Activated CD4-positive, alpha-beta T cell treated with anti-CD3 and anti-CD28 coated beads for 36 hours (primary cell): Measurements from ENCODE around the gene CRY1. TPM values are rescaled to one million over a fixed set of nuclear protein-coding genes. Genes with fewer than 3 reads are reported as not detected.

Source experiments
- ATAC-seq: fragments of 200-7000 bp; cut with Tn5 transposase; one replicate; pipeline ENCODE4 v1.10.0; 2021; ENCODE audit warnings: mild to moderate bottlenecking, moderate library complexity
- CTCF ChIA-PET: fragments of 350-600 bp; sonication (Branson Sonifier 250); formaldehyde crosslinking; loops from one replicate; lab custom pipeline; 2021; ENCODE audit warnings: antibody characterized with exemption; lab: Charles Lee
- POLR2A ChIA-PET: fragments of 350-600 bp; sonication (Branson Sonifier 250); formaldehyde crosslinking; loops from one replicate; lab custom pipeline; 2021; ENCODE audit warnings: antibody characterized with exemption, inconsistent platforms; lab: Charles Lee
- DNase-seq: peaks from one replicate; pipeline ENCODE4 v3.0.0-alpha.2; 2020
- H3K27ac Mint-ChIP-seq: one replicate; pipeline ENCODE4 v1.8.0; 2021; ENCODE audit warnings: mixed read lengths
- H3K27me3 Mint-ChIP-seq: one replicate; pipeline ENCODE4 v1.8.0; 2021; ENCODE audit warnings: mixed read lengths
- H3K36me3 Mint-ChIP-seq: one replicate; pipeline ENCODE4 v1.8.0; 2021; ENCODE audit warnings: low read depth, mixed read lengths
- H3K4me1 Mint-ChIP-seq: one replicate; pipeline ENCODE4 v1.8.0; 2021; ENCODE audit warnings: mixed read lengths
- H3K4me3 Mint-ChIP-seq: one replicate; pipeline ENCODE4 v1.8.0; 2021; ENCODE audit warnings: mild to moderate bottlenecking, moderate library complexity, mixed read lengths
- H3K9me3 Mint-ChIP-seq: one replicate; pipeline ENCODE4 v1.8.0; 2021; ENCODE audit warnings: low read depth, mixed read lengths
- intact Hi-C, 2 experiments: fragments of 100-400 bp; cut with DNase I in 1 of 2; cut with micrococcal nuclease in 1 of 2; formaldehyde crosslinking; loops; one replicate each; pipeline versions ENCODE4 v1.14.2 to v1.15.1; 2022 to 2024; cut with DNase I, micrococcal nuclease
- total RNA-seq, 2 experiments: library from RNA; stranded (reverse); gene quantifications; one replicate each; pipeline ENCODE4 v1.2.3, GENCODE V29; 2021

The CRY1 gene
- total RNA-seq, result 10 to 100 TPM; 14.8 to 17.7 TPM

DNA sequence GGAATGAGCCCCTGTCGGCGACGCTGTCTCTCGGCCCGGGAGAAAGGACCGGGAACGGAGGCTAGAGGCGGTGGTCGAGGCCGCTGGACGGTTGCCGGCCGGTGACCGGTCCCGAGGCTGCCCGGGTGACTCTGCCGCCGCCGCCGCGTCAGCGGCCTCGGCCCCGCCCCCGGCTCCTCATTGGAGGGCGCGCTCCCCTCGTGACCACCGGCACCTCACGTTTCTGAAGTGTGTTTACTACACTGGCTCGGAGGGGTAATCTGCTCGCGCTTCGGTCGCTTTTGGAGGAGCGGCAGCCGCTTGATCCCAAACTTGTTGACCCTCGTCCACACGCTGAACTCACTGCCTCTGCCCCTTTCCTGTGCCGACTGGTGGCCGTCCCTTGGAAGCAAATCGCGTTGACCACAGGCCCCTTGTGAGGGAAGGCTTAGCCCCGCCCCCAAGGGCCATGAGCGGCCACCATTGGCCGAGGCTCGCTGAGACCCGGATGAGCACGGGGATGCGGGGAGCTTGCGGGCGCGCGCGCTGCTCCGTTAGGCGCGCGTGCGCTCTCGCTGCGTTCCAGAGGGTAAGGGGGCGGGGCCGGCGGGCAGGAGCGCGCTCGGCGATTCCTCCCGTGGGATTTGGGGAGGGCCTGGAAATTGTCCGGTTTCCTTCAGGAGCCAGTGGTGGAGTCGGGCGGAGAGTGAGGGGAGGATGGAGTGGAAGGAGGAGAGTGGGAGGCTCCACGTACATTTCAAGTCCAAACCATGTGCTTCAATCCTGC, at the start of gene CRY1:
Gene CRY1 (minus strand): TSS at position 133 of the 766 bp plus-strand sequence. CDS start 588 bp downstream, outside the sequence.
- intact Hi-C loops, result loop anchor here (1.0 to 10.0 kb wide), 21 partner anchors 66 to 1989 kb away; partner anchors contain the start of genes MTERF2 (in 2 of the 2), TCP11L2 (in 2 of the 2), CKAP4 (in 1 of the 2) and CORO1C (in 1 of the 2)
- ChIA-PET CTCF (interaction anchor here (0.6 to 2.4 kb wide), 10 partner anchors 10 to 737 kb away, joined by 3 to 11 read pairs (median 3); partner anchors contain the start of gene POLR3B), POLR2A (interaction anchor here (0.6 to 0.8 kb wide), 3 partner anchors 227 to 591 kb away, joined by 3 read pairs; no protein-coding TSS in a partner anchor)
- peak; percentile 96 for DNase-seq
- peaks cover 7% of the 10 kb centered on the region for H3K27me3 Mint-ChIP-seq
- H3K4me1 Mint-ChIP-seq, result peaks cover 3% of the 10 kb centered on the region
- peak; percentile 83 for ATAC-seq
- peaks cover 6% of the 10 kb centered on the region for H3K9me3 Mint-ChIP-seq
- peaks cover 3% of the 10 kb centered on the region for H3K36me3 Mint-ChIP-seq
- no peak within 1 kb of the TSS for H3K4me3 Mint-ChIP-seq
- H3K27ac Mint-ChIP-seq, result peak within 1 kb of the TSS; percentile 99

DNA sequence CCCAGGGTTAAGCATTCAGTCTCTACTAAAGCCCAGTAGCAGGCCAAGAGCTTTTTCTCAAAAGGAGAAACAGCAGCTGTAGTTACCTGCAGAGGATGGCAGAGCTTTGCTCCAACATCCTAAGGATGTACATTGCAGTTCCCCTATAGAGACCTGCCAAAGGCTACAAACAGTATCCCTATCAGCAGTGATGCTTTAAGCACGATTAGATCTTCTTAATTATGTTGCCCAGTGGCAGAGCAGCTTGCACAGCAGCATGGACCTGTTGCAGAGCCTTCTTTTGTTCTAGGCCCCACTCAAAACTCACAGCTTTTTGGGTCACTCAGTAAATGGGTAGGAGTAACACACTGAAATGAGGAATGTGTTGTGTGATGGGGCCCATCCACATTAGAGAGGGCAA, 46.4 kb upstream of the CRY1 start:
- H3K36me3 Mint-ChIP-seq, result no peaks in the 10 kb centered on the region
- no peak overlapping the region for H3K27ac Mint-ChIP-seq
- ChIA-PET CTCF (interaction anchor here (0.6 kb wide), 1 partner anchor 12 kb away, joined by 3 read pairs; no protein-coding TSS in a partner anchor), POLR2A (interaction anchor here (0.7 kb wide), 1 partner anchor 23 kb away, joined by 3 read pairs; no protein-coding TSS in a partner anchor)
- ATAC-seq, result no peak
- intact Hi-C loops, result loop anchor here in 1 of 2 experiments (10.0 kb wide), 1 partner anchor 745 kb away; no protein-coding TSS in a partner anchor
- H3K4me1 Mint-ChIP-seq, result no peaks in the 10 kb centered on the region
- H3K9me3 Mint-ChIP-seq, result no peaks in the 10 kb centered on the region
- H3K27me3 Mint-ChIP-seq, result no peaks in the 10 kb centered on the region
- H3K4me3 Mint-ChIP-seq, result no peak overlapping the region
- DNase-seq, result no peak

DNA sequence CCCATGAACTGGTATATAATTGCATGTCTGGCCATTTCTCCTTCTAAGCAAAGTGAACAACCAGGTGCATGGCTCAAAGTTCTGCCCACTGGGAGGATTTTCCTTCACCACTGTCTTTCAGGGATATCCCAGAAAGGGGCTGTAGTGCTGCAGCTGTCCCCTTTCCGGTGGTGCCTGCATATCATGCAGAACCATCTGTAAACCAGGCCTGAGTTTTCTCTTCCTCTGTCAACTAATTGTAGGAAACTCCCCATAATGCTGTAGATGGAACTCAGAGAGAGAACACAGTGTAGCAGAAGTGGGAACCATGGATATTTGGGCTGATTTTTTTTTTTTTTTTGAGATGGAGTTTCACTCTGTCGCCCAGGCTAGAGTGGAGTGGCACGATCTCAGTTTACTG, 45.6 kb upstream of the CRY1 start:
- DNase-seq, result no peak
- H3K36me3 Mint-ChIP-seq, result no peaks in the 10 kb centered on the region
- no peaks in the 10 kb centered on the region for H3K4me1 Mint-ChIP-seq
- ATAC-seq, result no peak
- CTCF ChIA-PET, result no interaction called here
- intact Hi-C loops, result loop anchor here in 1 of 2 experiments (10.0 kb wide), 1 partner anchor 746 kb away; no protein-coding TSS in a partner anchor
- no peaks in the 10 kb centered on the region for H3K9me3 Mint-ChIP-seq
- POLR2A ChIA-PET, result no interaction called here
- H3K4me3 Mint-ChIP-seq, result no peak overlapping the region
- no peak overlapping the region for H3K27ac Mint-ChIP-seq
- H3K27me3 Mint-ChIP-seq, result no peaks in the 10 kb centered on the region

DNA sequence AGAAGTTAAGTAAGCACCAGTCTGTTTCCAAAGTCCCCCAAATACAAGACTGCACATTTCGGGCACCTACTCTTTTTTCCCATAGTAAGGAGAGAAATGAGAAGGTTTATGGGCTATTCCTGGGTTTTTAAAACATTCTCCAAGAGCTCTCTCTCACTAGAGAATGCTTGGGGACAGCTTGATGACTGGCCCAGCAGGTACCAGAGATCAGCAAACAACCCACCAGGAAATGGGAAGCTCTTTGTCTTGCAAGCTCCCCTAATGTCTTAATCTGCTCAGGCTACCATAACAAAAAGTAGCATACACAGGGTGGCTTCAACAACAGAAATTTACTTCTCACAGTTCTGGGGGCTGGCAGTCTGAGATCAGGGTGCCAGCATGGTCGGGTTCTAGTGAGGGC, 41.8 kb upstream of the CRY1 start:
- DNase-seq, result no peak
- H3K27ac Mint-ChIP-seq, result no peak overlapping the region
- no peaks in the 10 kb centered on the region for H3K4me1 Mint-ChIP-seq
- H3K9me3 Mint-ChIP-seq, result no peaks in the 10 kb centered on the region
- no peak overlapping the region for H3K4me3 Mint-ChIP-seq
- H3K27me3 Mint-ChIP-seq, result no peaks in the 10 kb centered on the region
- ATAC-seq, result no peak
- H3K36me3 Mint-ChIP-seq, result no peaks in the 10 kb centered on the region
- ChIA-PET POLR2A (interaction anchor here (0.7 kb wide), 1 partner anchor 43 kb away, joined by 3 read pairs; no protein-coding TSS in a partner anchor), CTCF (interaction anchor here (0.7 to 8.1 kb wide), 7 partner anchors 8 to 474 kb away, joined by 3 to 171 read pairs (median 3); no protein-coding TSS in a partner anchor)
- intact Hi-C loops, result loop anchor here in 1 of 2 experiments (10.0 kb wide), 1 partner anchor 750 kb away; no protein-coding TSS in a partner anchor

DNA sequence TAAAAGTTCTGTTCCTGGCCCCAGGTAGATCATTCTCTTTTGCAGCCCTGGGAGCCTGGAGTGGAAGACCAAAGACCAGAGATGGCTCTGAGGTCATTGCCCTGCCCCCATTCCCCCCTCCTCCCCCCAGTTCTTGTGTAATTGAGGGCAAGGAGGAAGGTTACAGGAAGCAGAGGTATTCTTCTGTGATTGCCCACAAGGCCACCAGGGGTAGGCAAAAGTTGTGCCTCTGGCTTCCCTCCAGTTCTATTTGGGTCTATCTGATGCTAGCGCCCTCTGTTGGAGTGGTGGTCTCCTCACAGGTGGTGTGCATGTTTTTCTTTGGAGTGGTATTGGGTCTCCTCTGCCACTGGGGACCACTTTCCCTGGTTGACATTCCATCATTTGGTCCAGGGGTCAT, 41.2 kb upstream of the CRY1 start:
- ATAC-seq (peak; percentile 79), DNase-seq (peak; percentile 68)
- Mint-ChIP-seq H3K36me3 (no peaks in the 10 kb centered on the region), H3K27me3 (no peaks in the 10 kb centered on the region), H3K4me3 (no peak overlapping the region), H3K9me3 (no peaks in the 10 kb centered on the region), H3K4me1 (no peaks in the 10 kb centered on the region), H3K27ac (no peak overlapping the region)
- intact Hi-C loops, result loop anchor here (5.0 to 10.0 kb wide), 3 partner anchors 183 to 750 kb away; a partner anchor contains a TSS
- ChIA-PET POLR2A (no interaction called here), CTCF (interaction anchor here (0.6 to 8.1 kb wide), 6 partner anchors 9 to 474 kb away, joined by 3 to 171 read pairs (median 3); no protein-coding TSS in a partner anchor)

DNA sequence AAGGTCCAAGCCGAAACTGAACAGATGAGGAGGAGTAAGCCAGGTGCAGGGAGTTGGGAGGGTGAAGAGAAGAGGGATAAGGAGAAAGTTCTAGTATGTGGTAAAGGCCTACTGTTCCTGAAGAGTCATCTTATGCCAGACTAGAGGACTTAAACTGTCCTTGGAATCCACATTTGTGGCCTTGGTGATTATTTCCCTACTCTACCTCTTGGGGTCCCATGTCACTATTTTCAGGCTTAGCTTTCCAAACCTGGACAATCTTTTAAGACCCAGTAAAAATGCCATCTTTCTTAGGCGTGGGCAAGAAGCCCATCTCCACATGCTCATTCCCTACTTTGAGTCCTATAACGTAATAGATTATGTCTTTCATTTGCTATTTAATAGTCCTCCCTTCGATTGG, 40.1 kb upstream of the CRY1 start:
- ATAC-seq (no peak), DNase-seq (no peak)
- no peaks in the 10 kb centered on the region for H3K4me1 Mint-ChIP-seq
- intact Hi-C loops, result loop anchor here (5.0 to 10.0 kb wide), 3 partner anchors 184 to 751 kb away; a partner anchor contains a TSS
- no peak overlapping the region for H3K27ac Mint-ChIP-seq
- ChIA-PET CTCF (interaction anchor here (0.7 to 8.1 kb wide), 11 partner anchors 10 to 522 kb away, joined by 3 to 171 read pairs (median 4); partner anchors contain the start of gene CRY1), POLR2A (no interaction called here)
- H3K9me3 Mint-ChIP-seq, result no peaks in the 10 kb centered on the region
- no peaks in the 10 kb centered on the region for H3K27me3 Mint-ChIP-seq
- no peak overlapping the region for H3K4me3 Mint-ChIP-seq
- no peaks in the 10 kb centered on the region for H3K36me3 Mint-ChIP-seq

DNA sequence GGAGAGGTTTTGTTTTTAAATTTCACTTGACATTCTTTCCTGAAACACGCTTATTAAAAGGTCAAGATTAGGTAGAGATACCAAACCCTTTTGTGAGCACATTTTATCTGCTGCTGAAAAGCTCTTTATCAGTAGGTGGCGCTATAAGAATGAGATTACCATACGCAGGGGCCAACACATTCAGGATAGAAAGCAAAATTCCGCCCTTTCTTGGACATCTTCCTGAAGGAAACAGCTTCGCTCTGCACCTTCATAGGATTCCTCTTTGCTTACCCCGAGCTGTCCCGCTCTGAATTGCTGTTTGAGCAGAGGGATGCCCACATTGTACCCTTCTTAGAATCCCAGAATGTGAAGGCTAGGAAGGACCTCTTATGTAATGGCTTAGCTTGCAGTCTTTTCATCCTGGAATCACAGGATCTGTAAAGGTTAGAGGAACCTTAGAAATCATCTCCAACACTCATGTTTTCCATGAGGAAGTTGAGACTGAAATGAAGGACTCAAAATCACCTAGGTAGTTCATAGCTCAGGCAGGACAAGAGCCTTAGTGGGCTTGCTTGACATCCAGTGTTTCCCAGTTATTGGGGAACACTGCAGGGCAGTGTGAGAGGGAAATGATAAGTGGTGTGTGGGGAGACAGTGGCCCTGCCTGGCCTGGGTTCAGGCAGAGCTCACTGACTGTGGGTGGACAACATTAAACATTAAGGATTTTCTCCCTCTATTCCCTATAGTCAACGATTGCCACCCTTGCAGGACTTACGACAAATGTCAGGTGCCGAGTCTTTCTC, 38.7 kb upstream of the CRY1 start:
- CTCF ChIA-PET, result interaction anchor here (0.7 to 8.1 kb wide), 63 partner anchors 10 to 797 kb away, joined by 3 to 171 read pairs (median 4); a partner anchor contains a TSS
- intact Hi-C loops, result loop anchor here (1.0 to 10.0 kb wide), 5 partner anchors 185 to 753 kb away; a partner anchor contains a TSS

DNA sequence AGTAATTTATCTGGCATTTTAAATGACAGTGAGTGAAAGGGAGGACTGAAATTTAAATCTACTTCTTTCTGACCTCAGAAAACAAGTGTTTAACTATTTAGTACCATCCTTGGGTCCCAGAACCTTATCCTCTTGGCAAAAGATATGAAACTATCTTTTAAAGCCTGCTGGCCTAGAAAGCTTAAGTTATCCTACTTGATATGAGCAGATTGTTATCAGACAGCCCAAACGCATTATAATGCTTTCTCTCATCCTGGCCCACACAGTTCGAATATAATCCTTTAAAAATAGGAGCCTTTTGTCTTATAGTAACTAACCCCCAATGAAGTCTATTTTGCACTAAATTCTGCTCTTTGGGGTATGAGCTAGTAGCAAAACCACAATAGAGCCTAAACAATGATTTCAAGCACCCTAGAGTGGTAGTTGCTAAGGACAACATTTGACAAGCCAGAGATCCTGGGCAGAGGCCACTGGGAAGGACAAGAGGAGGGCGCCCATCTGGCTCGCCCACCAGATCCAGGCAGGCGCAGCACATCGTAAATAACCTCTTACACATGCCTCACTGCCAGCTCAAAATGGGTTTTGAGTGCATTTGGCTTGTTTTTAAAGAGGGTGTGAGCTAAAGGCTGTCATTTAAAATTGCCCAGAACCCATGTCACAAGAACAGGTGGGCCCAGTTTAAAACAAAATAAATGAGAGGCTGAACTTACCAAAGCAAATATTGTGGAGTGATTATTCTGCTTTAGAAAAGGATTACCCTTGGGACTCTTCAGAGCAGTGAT, 37.7 kb upstream of the CRY1 start:
- H3K36me3 Mint-ChIP-seq, result no peaks in the 10 kb centered on the region
- intact Hi-C loops, result loop anchor here (1.0 to 10.0 kb wide), 5 partner anchors 186 to 754 kb away; a partner anchor contains a TSS
- H3K9me3 Mint-ChIP-seq, result no peaks in the 10 kb centered on the region
- no peak for ATAC-seq
- POLR2A ChIA-PET, result no interaction called here
- no peak for DNase-seq
- CTCF ChIA-PET, result interaction anchor here (0.6 to 8.1 kb wide), 58 partner anchors 9 to 545 kb away, joined by 3 to 171 read pairs (median 4); no protein-coding TSS in a partner anchor
- H3K4me1 Mint-ChIP-seq, result no peaks in the 10 kb centered on the region
- H3K27me3 Mint-ChIP-seq, result no peaks in the 10 kb centered on the region
- H3K4me3 Mint-ChIP-seq, result no peak overlapping the region
- H3K27ac Mint-ChIP-seq, result no peak overlapping the region

More for the DNA sequence above, 38.7 kb upstream of the CRY1 start:
- POLR2A ChIA-PET, result no interaction called here
- DNase-seq, result peak; percentile 10
- peak; percentile 36 for ATAC-seq
- no peak overlapping the region for H3K27ac Mint-ChIP-seq
- H3K4me3 Mint-ChIP-seq, result no peak overlapping the region
- no peaks in the 10 kb centered on the region for H3K36me3 Mint-ChIP-seq
- H3K9me3 Mint-ChIP-seq, result no peaks in the 10 kb centered on the region
- no peaks in the 10 kb centered on the region for H3K27me3 Mint-ChIP-seq
- no peaks in the 10 kb centered on the region for H3K4me1 Mint-ChIP-seq

DNA sequence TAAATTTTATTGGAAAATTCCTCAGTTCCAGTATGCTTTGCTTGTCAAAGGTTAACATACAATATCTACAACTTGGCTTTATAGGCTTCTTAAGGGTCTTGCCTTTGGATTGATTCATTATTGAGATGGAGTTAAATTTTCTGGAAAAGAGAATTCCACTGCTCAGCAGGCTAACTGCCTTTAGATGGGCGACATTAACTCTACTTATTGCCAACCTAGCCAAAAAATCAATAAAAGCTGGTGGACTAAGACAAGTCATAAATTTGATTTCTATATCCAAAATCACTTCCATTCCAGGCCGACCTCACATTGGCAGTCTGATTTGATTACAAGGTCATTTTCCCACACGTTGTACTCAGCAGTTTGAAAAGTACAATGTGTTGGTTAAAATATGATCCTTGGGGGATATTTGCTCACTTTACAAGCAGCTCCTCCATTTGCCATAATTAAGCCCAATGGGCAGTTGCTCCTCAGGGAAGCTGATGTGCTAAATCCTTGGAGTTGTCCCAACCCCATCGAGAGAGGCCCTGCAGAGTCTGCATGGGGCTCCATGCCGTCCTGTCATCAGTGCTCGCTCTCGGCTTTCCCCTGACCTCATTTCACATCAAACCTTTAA, 36.1 kb upstream of the CRY1 start:
- no peaks in the 10 kb centered on the region for H3K4me1 Mint-ChIP-seq
- ChIA-PET CTCF (interaction anchor here (1.3 to 8.1 kb wide), 5 partner anchors 14 to 542 kb away, joined by 3 to 171 read pairs (median 8); no protein-coding TSS in a partner anchor), POLR2A (interaction anchor here (0.6 kb wide), 1 partner anchor 246 kb away, joined by 4 read pairs; no protein-coding TSS in a partner anchor)
- no peaks in the 10 kb centered on the region for H3K9me3 Mint-ChIP-seq
- DNase-seq, result no peak
- intact Hi-C loops, result loop anchor here in 1 of 2 experiments (10.0 kb wide), 1 partner anchor 755 kb away; no protein-coding TSS in a partner anchor
- H3K27ac Mint-ChIP-seq, result no peak overlapping the region
- H3K4me3 Mint-ChIP-seq, result no peak overlapping the region
- H3K27me3 Mint-ChIP-seq, result no peaks in the 10 kb centered on the region
- no peaks in the 10 kb centered on the region for H3K36me3 Mint-ChIP-seq
- ATAC-seq, result no peak
